ENCODE data around the gene MATN3.

DNA sequence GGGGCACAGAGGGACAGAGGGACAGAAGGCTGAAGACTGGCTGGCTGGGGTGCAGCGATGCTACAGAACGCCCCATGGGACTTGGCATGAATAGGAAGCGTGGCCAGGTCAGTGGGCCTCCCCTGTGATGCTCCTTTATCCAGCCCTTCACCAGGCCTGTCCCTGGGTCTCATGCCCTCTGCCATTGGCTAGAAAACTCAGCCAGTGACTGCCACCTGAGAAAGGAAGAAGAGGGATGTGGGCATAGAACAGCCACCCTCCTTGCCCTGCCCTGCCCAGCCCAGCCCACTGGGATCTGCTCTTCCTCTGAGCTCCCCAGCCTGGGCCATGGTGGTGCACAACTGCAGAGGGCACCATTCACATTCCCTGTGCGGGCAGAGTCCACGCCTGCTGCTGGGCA, 49.5 kb upstream of the MATN3 start:
- TF ChIP-seq EZH2 (IDR thresholded peaks at IDR 0.05; ENCODE audit: low read depth): no peak
- TF ChIP-seq, protein P1, sequence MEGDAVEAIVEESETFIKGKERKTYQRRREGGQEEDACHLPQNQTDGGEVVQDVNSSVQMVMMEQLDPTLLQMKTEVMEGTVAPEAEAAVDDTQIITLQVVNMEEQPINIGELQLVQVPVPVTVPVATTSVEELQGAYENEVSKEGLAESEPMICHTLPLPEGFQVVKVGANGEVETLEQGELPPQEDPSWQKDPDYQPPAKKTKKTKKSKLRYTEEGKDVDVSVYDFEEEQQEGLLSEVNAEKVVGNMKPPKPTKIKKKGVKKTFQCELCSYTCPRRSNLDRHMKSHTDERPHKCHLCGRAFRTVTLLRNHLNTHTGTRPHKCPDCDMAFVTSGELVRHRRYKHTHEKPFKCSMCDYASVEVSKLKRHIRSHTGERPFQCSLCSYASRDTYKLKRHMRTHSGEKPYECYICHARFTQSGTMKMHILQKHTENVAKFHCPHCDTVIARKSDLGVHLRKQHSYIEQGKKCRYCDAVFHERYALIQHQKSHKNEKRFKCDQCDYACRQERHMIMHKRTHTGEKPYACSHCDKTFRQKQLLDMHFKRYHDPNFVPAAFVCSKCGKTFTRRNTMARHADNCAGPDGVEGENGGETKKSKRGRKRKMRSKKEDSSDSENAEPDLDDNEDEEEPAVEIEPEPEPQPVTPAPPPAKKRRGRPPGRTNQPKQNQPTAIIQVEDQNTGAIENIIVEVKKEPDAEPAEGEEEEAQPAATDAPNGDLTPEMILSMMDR (conservative IDR thresholded peaks at IDR 0.05): no peak
